ENCODE measurements around the gene SLC6A3.
"Not testable (repeated sequence)": the region's sequence is repeated elsewhere in the genome, so short reads cannot be mapped to it uniquely, and the experiment has no call there.

The SLC6A3 gene

GRCh38 chr5:1463326-1464095 is 18.3 kb upstream of the SLC6A3 start:
- DNase-seq, result no peak

- no peak for DNase-seq
Measured at GRCh38 chr5:1462358-1462757, 17.1 kb upstream of the SLC6A3 start.

- no peak for DNase-seq
Measured at GRCh38 chr5:1461396-1461795, 16.2 kb upstream of the SLC6A3 start.

DNA sequence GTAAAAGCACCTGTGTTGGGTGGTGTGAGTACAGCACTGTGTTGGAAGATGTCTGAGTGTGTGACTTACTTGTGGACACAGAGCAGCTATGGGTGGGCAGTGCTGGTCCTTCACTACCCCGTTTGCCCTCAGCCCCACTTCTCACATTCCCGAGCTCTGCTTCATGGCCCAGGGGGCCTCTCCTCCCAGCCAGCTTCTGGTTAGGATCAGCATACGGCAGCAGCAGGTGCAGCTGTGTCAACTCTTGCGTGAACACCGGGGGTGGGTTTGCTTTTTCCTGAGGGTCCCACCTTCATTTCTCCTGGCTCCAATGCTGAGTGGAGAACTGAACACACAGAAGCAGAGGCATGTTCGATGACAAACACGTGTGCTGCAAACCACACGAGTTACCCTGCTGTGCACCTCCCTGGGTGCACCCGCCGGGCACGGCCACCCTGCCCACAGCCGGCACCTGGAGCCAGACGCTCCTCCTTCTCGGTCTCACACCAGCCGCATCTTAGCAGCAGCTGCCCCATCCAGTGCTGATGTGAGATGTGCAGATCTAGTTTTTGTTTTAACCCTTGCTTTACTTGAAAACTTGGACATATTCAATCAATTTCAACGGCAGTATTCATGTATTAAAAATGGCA is 14.9 kb upstream of the SLC6A3 start:
- no peak for DNase-seq

DNA sequence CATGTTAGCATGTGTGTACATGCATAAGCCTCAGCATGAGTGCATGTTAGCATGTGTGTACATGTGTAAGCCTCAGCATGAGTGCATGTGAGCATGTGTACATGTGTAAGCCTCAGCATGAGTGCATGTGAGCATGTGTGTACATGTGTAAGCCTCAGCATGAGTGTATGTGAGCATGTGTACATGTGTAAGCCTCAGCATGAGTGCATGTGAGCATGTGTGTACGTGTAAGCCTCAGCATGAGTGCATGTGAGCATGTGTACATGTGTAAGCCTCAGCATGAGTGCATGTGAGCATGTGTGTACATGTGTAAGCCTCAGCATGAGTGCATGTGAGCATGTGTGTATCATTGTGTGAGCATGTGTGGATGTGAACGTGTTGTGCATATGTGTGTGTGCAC is 14.2 kb upstream of the SLC6A3 start:
- not testable (repeated sequence) for DNase-seq

DNA sequence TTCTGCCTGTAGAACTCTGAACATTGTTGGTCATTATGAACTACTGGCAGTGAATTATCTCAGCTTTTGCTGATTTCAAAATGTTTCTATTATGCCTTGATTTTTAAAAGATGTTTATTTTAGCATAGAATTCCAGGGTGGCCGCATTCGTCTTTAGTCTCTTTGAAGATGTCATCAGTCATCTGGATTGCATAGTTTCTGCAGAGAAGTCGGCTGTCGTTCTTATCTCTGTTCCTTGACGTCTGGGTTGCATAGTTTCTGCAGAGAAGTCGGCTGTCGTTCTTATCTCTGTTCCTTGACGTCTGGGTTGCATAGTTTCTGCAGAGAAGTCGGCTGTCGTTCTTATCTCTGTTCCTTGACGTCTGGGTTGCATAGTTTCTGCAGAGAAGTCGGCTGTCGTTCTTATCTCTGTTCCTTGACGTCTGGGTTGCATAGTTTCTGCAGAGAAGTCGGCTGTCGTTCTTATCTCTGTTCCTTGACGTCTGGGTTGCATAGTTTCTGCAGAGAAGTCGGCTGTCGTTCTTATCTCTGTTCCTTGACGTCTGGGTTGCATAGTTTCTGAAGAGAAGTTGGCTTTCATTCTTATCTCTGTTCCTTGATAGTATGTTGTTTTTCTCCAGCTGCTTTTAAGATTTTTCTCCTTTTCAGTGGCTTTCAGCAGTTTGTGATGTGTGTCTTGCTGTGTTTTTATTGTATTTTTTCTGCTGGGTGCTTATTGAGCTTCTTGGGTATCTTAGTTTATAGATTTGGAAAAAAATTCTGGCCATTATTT is 11.1 kb upstream of the SLC6A3 start:
- not testable (repeated sequence) for DNase-seq

DNA sequence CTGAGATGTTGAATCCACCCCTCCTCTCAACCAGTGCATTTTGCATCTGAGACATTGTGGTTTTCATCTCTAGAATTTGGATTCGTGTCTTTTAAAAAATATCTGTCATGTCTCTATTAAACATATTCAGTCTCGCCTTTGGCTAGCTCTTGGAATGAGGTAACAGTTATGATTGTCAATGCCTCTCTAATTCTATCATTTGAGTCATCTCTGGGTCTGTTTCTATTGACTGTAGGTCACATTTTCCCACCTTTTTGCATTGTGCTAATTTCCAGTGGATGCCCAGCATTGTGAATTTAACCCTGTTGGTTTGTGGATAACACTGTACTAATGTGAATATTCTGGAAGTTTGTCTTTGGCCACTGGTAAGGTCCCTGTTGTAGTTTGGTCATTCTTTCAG is 8.4 kb upstream of the SLC6A3 start:
- DNase-seq, result no peak

- no peak for DNase-seq
Measured at GRCh38 chr5:1449081-1449630, 3.9 kb upstream of the SLC6A3 start.

- no peak for DNase-seq
Measured at GRCh38 chr5:1448511-1449011, 3.3 kb upstream of the SLC6A3 start.

GRCh38 chr5:1447671-1448361 is 2.6 kb upstream of the SLC6A3 start:
- DNase-seq, result peak; percentile 59

DNA sequence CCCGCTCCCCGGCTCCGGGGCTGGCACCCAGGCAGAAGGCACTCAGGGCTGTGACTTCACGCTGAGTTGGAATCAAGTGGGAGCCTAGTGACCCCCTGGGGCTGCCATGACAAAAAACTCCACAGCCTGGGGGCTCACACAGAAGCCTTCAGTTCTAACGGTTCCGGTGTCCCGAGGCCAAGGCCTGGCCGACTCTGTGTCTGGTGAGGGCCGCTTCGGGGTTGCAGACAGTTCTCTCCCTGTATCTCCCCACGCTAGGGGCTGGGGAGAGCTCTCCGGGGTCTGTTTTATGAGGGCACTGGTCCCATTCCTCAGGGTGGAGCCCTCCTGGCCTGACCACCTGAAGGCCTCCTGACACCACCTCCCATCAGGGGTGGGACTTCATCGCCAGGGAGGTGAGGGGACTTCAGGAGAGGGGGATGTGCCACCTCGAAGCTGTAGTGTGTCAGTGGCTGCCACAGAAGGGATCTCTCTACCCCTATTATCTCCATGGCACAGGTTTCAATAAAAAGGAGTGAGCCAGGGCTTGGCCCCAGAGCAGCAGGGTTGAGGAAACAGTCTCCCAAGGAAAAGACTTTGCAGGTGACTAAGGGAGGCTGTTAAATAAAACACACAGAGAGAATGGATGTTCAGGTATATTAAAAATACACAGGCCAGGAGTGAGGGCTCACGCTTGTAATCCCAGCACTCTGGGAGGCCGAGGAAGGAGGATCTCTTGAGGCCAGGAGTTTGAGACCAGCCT is 1.5 kb upstream of the SLC6A3 start:
- DNase-seq, result peak; percentile 69

GRCh38 chr5:1445689-1446601 is 705 bp upstream of the SLC6A3 start:
- peak; percentile 77 for DNase-seq

DNA sequence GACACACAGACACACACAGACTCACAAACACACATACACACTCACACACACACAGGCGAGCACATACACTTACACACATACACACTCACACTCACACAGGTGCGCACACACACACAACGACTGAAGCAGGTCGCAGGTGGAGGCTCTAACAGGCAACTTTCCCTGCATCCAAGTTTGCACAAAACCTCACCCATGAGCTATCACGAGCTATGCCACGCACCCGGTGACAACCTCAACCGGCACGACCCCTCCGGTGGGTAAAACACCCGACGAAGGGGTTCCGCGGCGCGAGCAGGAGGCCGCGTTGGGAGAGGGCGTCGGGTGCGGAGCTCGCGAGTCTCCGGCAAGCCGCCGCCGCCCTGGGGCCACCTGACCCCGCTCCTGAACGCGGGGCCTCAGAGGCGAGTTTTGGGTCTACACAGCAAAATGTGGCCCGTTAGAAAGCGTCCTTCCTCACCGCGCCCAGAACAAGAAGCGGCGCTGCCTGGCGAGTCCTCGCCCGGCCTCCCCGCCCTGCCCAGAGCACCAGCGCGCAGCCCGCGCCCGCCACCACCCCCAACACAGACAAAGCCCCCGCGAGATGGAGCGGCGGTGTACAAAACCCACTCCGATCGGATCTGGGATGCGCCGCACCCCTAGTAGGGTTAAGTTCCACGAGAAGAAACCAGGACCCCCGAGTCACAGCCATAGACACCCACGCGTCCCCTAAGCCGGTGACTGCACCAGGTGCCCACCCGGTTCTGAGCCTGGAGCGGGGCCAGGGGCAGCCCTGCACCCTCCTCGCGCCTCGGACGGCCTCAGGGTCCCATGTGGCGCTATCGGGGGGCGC is 665 bp downstream of the SLC6A3 start:
- no peak for DNase-seq

- no peak for DNase-seq
Measured at GRCh38 chr5:1443991-1444360, 1.3 kb downstream of the SLC6A3 start.

DNA sequence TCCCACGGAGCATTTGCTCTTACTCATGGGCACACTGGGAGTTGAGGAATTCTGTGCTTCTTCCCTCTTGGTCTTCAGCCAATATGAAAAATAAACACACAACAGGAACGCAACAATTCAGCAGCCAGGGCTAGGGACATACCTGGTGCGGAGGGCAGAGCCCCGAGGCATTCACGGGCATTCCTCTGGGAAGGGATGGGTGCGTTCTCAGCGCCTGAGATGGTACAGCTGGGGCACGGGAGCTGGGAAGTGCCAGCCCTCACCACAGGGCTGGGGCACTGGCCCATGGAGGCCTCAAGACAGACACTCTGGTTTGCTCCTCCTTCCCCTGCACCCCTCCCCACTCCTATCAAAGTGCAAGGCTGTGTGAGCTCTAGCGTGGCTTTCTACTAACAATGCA is 2.1 kb downstream of the SLC6A3 start:
- DNase-seq, result no peak

- no peak for DNase-seq
Measured at GRCh38 chr5:1442222-1443145, 2.8 kb downstream of the SLC6A3 start.

GRCh38 chr5:1441166-1441865 is 3.9 kb downstream of the SLC6A3 start:
- no peak for DNase-seq

DNA sequence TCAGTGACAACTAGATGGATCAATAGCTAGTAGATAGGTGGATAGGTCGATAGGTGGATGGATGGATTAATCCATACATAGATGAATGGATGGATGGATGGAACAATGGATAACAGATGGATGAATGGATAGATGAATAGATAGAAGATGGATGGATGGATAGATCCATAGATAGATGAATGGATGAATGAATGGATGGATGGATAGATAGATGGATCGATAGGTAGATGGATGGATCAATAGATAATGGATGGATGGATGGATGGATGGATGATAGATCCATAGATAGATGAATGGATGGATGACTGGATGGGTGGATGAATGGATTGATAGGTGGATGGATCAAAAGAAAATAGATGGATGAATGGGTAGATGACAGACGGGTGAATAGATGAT is 5.1 kb downstream of the SLC6A3 start:
- DNase-seq, result no peak

All from DMS53 (cell line).